HepG2 (cell line): ENCODE data around the gene RNH1. TPM values are rescaled to one million over a fixed set of nuclear protein-coding genes. Genes with fewer than 3 reads are reported as not detected.

Experiments used
- ADNP ChIP-seq: sonication (generic); formaldehyde crosslinking; IDR thresholded peaks from 2 replicates; pipeline ENCODE4 v1.4.0; 2020; ENCODE audit warnings: missing genetic modification reagents
- FOSL2 ChIP-seq: sonication (generic); formaldehyde crosslinking; IDR thresholded peaks from 2 replicates; pipeline ENCODE4 v1.4.0; 2020; ENCODE audit warnings: missing genetic modification reagents
- HOXD1 ChIP-seq: sonication (generic); formaldehyde crosslinking; IDR thresholded peaks from 2 replicates; pipeline ENCODE4 v1.5.0; 2020; ENCODE audit warnings: missing genetic modification reagents
- MAFG ChIP-seq: sonication (generic); formaldehyde crosslinking; IDR thresholded peaks from 2 replicates; pipeline ENCODE4 v1.5.1; 2020; ENCODE audit warnings: mild to moderate bottlenecking, missing genetic modification reagents
- MATR3 ChIP-seq: sonication (generic); formaldehyde crosslinking; IDR thresholded peaks from 2 replicates; pipeline ENCODE4 v1.4.0; 2020; ENCODE audit warnings: missing genetic modification reagents
- PHB2 ChIP-seq: fragments of 450-650 bp; IDR thresholded peaks from 2 replicates; pipeline ENCODE4 v1.6.1; 2018; ENCODE audit not compliant: partially characterized antibody
- SALL1 ChIP-seq: sonication (generic); formaldehyde crosslinking; IDR thresholded peaks from 2 replicates; pipeline ENCODE4 v1.8.0; 2022; ENCODE audit warnings: mild to moderate bottlenecking, missing genetic modification reagents
- SNAPC2 ChIP-seq: sonication (generic); formaldehyde crosslinking; IDR thresholded peaks from 2 replicates; pipeline ENCODE4 v1.8.1; 2022; ENCODE audit warnings: mild to moderate bottlenecking, missing genetic modification reagents
- ZNF101 ChIP-seq: sonication (generic); formaldehyde crosslinking; IDR thresholded peaks from 2 replicates; pipeline ENCODE4 v1.4.0; 2020; ENCODE audit warnings: mild to moderate bottlenecking, low read depth, missing genetic modification reagents, borderline replicate concordance
- ZNF446 ChIP-seq: sonication (generic); formaldehyde crosslinking; IDR thresholded peaks from 2 replicates; pipeline ENCODE4 v1.5.0; 2020; ENCODE audit warnings: mild to moderate bottlenecking, missing genetic modification reagents
- ZSCAN22 ChIP-seq: sonication (generic); formaldehyde crosslinking; IDR thresholded peaks from 2 replicates; pipeline ENCODE4 v1.4.0; 2020; ENCODE audit warnings: mild to moderate bottlenecking, missing genetic modification reagents
- polyA plus RNA-seq, 8 experiments: library from polyadenylated mRNA; depleted of rRNA in 3 of 8; stranded (reverse) in 7 of 8; unstranded in 1 of 8; fragments of >200 nt; fragmentation: Illumina TruSeq in 4 of 8; extraction: Trizol in 4 of 8; gene quantifications; 2 replicates each; pipeline versions ENCODE4 v1.2.1 to v1.2.3, GENCODE V29; 2011 to 2016; ENCODE audit warnings: low read depth in 4 of 8, missing spikeins in 1 of 8, mixed read lengths in 1 of 8; ENCODE audit not compliant: insufficient read depth in 1 of 8
- total RNA-seq, 5 experiments: library from RNA; depleted of rRNA; stranded (reverse); fragments of >200 nt; fragmentation: Illumina TruSeq; extraction: Trizol; gene quantifications; 2 replicates each; pipeline ENCODE4 v1.2.3, GENCODE V29; 2016; ENCODE audit warnings: low read depth in 1 of 5
- TF ChIP-seq, protein P1 (sequence below): sonication (generic); formaldehyde crosslinking; IDR thresholded peaks from 2 replicates; pipeline ENCODE4 v1.4.0; 2020; ENCODE audit warnings: mild to moderate bottlenecking, missing genetic modification reagents
- TF ChIP-seq, protein P2 (sequence below): sonication (generic); formaldehyde crosslinking; IDR thresholded peaks from 2 replicates; pipeline ENCODE4 v1.5.1; 2020; ENCODE audit warnings: missing genetic modification reagents, mild to moderate bottlenecking, borderline replicate concordance
- TF ChIP-seq, protein P3 (sequence below): sonication (generic); formaldehyde crosslinking; conservative IDR thresholded peaks from 2 replicates; pipeline ENCODE4 v1.8.1; 2023; ENCODE audit warnings: missing genetic modification reagents
- TF ChIP-seq, protein P4 (sequence below): sonication (generic); formaldehyde crosslinking; IDR thresholded peaks from 2 replicates; pipeline ENCODE4 v1.5.1; 2020; ENCODE audit warnings: missing genetic modification reagents, mild to moderate bottlenecking, borderline replicate concordance
- TF ChIP-seq, protein P5 (sequence below): sonication (generic); formaldehyde crosslinking; IDR thresholded peaks from 2 replicates; pipeline ENCODE4 v1.4.0; 2020; ENCODE audit warnings: missing genetic modification reagents, low read depth, mild to moderate bottlenecking, borderline replicate concordance
- TF ChIP-seq, protein P6 (sequence below): sonication (generic); formaldehyde crosslinking; IDR thresholded peaks from 2 replicates; pipeline ENCODE4 v1.5.0; 2020; ENCODE audit warnings: mild to moderate bottlenecking, missing genetic modification reagents

RNH1 gene
- total and polyA plus RNA-seq, 2 of the 13 experiments (the other 11 are each of a cell fraction or from before 2014, with no cell fraction given): 36.0 to 74.1 TPM

DNA sequence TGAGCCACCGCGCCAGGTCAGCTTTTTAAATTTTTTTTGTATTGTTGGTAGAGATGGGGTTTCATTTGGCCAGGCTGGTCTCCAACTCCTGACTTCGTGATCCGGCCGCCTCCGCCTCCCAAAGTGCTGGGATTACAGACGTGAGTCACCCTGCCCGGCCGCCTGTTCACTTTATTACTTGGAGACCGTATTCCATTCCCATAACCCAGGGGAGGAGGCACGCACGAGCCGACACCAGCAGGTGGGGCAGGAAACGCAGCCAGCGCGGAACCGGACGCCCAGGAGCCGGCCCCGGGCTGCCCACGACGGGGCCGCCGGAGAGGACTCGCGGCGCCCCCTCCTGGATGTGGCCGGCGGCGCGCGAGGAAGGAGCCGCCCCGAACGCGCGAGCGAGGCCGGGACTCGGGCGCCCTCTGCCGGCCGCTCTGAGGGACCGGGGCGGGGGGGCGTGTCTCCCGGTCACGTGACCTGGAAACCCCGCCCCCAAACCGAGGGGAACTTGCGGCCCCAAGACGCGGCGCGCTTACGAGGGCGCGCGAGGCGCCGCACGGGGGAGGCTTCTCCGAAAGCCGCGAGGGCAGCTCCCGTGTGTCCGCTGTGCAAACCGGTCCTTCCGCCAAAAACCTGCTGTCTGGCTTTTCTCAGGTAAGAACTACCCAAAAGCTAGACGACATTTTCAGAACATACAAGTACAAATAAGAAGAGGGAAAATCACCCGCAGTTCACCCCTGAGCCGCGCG, 11.6 kb upstream of the RNH1 start (continued):
- TF ChIP-seq, protein P1, sequence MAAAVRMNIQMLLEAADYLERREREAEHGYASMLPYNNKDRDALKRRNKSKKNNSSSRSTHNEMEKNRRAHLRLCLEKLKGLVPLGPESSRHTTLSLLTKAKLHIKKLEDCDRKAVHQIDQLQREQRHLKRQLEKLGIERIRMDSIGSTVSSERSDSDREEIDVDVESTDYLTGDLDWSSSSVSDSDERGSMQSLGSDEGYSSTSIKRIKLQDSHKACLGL (CRISPR knock-in tag): peak; percentile 66; the same call in 1 of the 2 replicates
- TF ChIP-seq FOSL2: peak; percentile 83
- TF ChIP-seq, protein P2, sequence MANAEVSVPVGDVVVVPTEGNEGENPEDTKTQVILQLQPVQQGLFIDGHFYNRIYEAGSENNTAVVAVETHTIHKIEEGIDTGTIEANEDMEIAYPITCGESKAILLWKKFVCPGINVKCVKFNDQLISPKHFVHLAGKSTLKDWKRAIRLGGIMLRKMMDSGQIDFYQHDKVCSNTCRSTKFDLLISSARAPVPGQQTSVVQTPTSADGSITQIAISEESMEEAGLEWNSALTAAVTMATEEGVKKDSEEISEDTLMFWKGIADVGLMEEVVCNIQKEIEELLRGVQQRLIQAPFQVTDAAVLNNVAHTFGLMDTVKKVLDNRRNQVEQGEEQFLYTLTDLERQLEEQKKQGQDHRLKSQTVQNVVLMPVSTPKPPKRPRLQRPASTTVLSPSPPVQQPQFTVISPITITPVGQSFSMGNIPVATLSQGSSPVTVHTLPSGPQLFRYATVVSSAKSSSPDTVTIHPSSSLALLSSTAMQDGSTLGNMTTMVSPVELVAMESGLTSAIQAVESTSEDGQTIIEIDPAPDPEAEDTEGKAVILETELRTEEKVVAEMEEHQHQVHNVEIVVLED (CRISPR knock-in tag): peak; percentile 41; the same call in 1 of the 2 replicates
- TF ChIP-seq MATR3 (CRISPR knock-in tag): no peak
- TF ChIP-seq, protein P3, sequence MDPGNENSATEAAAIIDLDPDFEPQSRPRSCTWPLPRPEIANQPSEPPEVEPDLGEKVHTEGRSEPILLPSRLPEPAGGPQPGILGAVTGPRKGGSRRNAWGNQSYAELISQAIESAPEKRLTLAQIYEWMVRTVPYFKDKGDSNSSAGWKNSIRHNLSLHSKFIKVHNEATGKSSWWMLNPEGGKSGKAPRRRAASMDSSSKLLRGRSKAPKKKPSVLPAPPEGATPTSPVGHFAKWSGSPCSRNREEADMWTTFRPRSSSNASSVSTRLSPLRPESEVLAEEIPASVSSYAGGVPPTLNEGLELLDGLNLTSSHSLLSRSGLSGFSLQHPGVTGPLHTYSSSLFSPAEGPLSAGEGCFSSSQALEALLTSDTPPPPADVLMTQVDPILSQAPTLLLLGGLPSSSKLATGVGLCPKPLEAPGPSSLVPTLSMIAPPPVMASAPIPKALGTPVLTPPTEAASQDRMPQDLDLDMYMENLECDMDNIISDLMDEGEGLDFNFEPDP (CRISPR knock-in tag): 0 out of 2 replicates have a peak, but pooled peaks have one; percentile 69
- TF ChIP-seq ZNF101 (CRISPR knock-in tag): no peak
- TF ChIP-seq ADNP: no peak
- no peak; the same call in 1 of the 2 replicates for TF ChIP-seq HOXD1
- TF ChIP-seq SNAPC2 (CRISPR knock-in tag): peak; percentile 33; the same call in 1 of the 2 replicates
- TF ChIP-seq, protein P4, sequence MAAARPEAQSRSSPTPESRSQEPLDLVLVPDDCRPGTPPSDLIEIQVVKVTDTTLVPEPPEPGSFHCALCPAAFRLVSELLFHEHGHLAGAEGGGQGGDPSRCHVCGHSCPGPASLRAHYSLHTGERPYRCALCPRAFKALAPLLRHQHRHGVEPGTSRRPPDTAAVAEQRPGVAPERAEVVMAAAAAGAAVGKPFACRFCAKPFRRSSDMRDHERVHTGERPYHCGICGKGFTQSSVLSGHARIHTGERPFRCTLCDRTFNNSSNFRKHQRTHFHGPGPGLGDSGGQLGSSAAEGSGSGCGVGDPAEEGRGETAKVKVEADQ: peak; percentile 86; the same call in 1 of the 2 replicates
- TF ChIP-seq, protein P5, sequence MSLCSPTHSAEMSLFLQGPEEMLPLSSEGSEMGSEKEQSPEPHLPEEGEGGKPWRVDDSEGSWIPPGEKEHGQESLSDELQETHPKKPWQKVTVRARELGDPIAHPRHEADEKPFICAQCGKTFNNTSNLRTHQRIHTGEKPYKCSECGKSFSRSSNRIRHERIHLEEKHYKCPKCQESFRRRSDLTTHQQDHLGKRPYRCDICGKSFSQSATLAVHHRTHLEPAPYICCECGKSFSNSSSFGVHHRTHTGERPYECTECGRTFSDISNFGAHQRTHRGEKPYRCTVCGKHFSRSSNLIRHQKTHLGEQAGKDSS (CRISPR knock-in tag): 0 out of 2 replicates have a peak, but pooled peaks have one; percentile 43
- TF ChIP-seq ZNF446 (CRISPR knock-in tag): peak; percentile 43; the same call in 1 of the 2 replicates
- no peak for TF ChIP-seq PHB2
- peak; percentile 63; the same call in 1 of the 2 replicates for TF ChIP-seq SALL1 (CRISPR knock-in tag)
- no peak for TF ChIP-seq MAFG
- TF ChIP-seq, protein P6, sequence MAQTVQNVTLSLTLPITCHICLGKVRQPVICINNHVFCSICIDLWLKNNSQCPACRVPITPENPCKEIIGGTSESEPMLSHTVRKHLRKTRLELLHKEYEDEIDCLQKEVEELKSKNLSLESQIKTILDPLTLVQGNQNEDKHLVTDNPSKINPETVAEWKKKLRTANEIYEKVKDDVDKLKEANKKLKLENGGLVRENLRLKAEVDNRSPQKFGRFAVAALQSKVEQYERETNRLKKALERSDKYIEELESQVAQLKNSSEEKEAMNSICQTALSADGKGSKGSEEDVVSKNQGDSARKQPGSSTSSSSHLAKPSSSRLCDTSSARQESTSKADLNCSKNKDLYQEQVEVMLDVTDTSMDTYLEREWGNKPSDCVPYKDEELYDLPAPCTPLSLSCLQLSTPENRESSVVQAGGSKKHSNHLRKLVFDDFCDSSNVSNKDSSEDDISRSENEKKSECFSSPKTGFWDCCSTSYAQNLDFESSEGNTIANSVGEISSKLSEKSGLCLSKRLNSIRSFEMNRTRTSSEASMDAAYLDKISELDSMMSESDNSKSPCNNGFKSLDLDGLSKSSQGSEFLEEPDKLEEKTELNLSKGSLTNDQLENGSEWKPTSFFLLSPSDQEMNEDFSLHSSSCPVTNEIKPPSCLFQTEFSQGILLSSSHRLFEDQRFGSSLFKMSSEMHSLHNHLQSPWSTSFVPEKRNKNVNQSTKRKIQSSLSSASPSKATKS (CRISPR knock-in tag): no peak
- TF ChIP-seq ZSCAN22 (CRISPR knock-in tag): no peak
